MCF 10A (cell line): ENCODE data around the gene DAW1. TPM values are rescaled to one million over a fixed set of nuclear protein-coding genes. Genes with fewer than 3 reads are reported as not detected.

Source experiments
- Bru-seq: library from RNA; stranded (reverse); fragments of 400-500 nt; gene quantifications from one replicate; lab custom pipeline; 2021; lab: Mats Ljungman, UMichigan
- BruChase-seq, 2 experiments: library from RNA; stranded (reverse); fragments of 400-500 nt; gene quantifications; one replicate each; lab custom pipeline; 2021; lab: Mats Ljungman, UMichigan
- BruUV-seq: library from RNA; stranded (reverse); fragments of 400-500 nt; replicated peaks from 2 replicates; lab custom pipeline; 2021; lab: Mats Ljungman, UMichigan
- CTCF ChIA-PET: fragments of 300-600 bp; sonication (Branson Sonifier 250); formaldehyde crosslinking; extraction: SDS; loops from one replicate; lab custom pipeline; 2021; ENCODE audit warnings: antibody characterized with exemption, inconsistent platforms; lab: Yijun Ruan, JAX
- POLR2A ChIA-PET: fragments of 300-600, 350-650 bp; sonication (Branson Sonifier 250); formaldehyde crosslinking; extraction: SDS; loops from one replicate; lab custom pipeline; 2020; ENCODE audit warnings: antibody characterized with exemption, inconsistent platforms; lab: Yijun Ruan, JAX
- DNase-seq: peaks from one replicate; pipeline ENCODE4 v3.0.0-alpha.2; 2018; ENCODE audit not compliant: unreplicated experiment
- H3K27ac Mint-ChIP-seq: one replicate; pipeline ENCODE4 v1.8.0; 2022; ENCODE audit warnings: mild to moderate bottlenecking, low read depth, mixed read lengths; ENCODE audit not compliant: unreplicated experiment
- H3K27me3 Mint-ChIP-seq: one replicate; pipeline ENCODE4 v1.8.0; 2022; ENCODE audit warnings: mixed read lengths; ENCODE audit not compliant: insufficient read depth, unreplicated experiment
- H3K36me3 Mint-ChIP-seq: one replicate; pipeline ENCODE4 v1.8.0; 2022; ENCODE audit warnings: mild to moderate bottlenecking, moderate library complexity, mixed read lengths; ENCODE audit not compliant: insufficient read depth, unreplicated experiment
- H3K4me1 Mint-ChIP-seq: one replicate; pipeline ENCODE4 v1.8.0; 2022; ENCODE audit warnings: mixed read lengths; ENCODE audit not compliant: insufficient read depth, unreplicated experiment
- H3K4me3 Mint-ChIP-seq: one replicate; pipeline ENCODE4 v1.8.0; 2022; ENCODE audit warnings: mild to moderate bottlenecking, moderate library complexity, mixed read lengths; ENCODE audit not compliant: unreplicated experiment
- H3K9me3 Mint-ChIP-seq: one replicate; pipeline ENCODE4 v1.8.0; 2022; ENCODE audit warnings: mixed read lengths; ENCODE audit not compliant: unreplicated experiment
- intact Hi-C: fragments of 100-400 bp; cut with micrococcal nuclease; formaldehyde crosslinking; loops from 2 replicates; pipeline ENCODE4 v1.14.1; 2022
- long read RNA-seq: library from polyadenylated mRNA; stranded (forward); transcript quantifications from one replicate; pipeline ENCODE4 v2.0.0, GENCODE V29; 2022
- total RNA-seq: library from RNA; stranded (reverse); gene quantifications from 2 replicates; pipeline ENCODE4 v1.2.3, GENCODE V29; 2022
- TF ChIP-seq, protein P1 (sequence below): fragments of 200-600 bp; IDR thresholded peaks from one replicate; pipeline ENCODE4 v1.8.0; 2022; ENCODE audit warnings: antibody characterized with exemption, mild to moderate bottlenecking; ENCODE audit not compliant: unreplicated experiment

DAW1 gene, protein sequence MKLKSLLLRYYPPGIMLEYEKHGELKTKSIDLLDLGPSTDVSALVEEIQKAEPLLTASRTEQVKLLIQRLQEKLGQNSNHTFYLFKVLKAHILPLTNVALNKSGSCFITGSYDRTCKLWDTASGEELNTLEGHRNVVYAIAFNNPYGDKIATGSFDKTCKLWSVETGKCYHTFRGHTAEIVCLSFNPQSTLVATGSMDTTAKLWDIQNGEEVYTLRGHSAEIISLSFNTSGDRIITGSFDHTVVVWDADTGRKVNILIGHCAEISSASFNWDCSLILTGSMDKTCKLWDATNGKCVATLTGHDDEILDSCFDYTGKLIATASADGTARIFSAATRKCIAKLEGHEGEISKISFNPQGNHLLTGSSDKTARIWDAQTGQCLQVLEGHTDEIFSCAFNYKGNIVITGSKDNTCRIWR
- total RNA-seq: 0.64 and 1.1 TPM in 2 replicates
- percentile 30 among the genes with signal in this experiment for Bru-seq, nascent RNA
- percentile 21 among the genes with signal in this experiment for BruChase-seq, experiment 1, labeled RNA remaining after a 6-hour chase
- percentile 21 among the genes with signal in this experiment for BruChase-seq, experiment 2, labeled RNA remaining after a 2-hour chase
- long read RNA-seq, partial matches to known transcripts: 0 of 2 reads
- long read RNA-seq, other reads (novel, unspliced or antisense): 1 of 2 reads

DNA sequence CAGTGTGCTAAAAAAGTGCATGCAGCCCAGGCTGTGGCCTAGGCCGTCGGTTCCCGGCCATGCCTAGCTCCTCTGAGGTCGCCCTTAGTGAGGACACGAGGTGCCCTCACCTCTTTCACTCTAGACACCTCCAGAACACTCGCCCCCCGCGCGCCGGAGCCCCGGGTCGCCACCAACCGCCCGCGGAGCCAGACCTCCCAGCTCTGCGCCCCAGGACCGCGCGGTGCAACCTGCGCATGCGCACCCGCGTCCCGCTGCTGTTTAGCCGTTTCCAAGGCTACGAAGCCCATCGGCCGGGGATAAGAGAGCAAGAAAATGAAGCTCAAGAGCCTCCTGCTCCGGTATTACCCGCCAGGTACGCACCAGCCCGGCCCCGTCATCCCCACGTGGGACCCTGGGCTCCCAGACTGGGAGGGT, at the start of gene DAW1:
Gene DAW1 (plus strand): TSS at position 257 of the 417 bp plus-strand sequence. CDS start 59 bp downstream, at position 316.
- H3K27ac Mint-ChIP-seq: peak within 1 kb of the TSS; percentile 29
- DNase-seq: no peak

DNA sequence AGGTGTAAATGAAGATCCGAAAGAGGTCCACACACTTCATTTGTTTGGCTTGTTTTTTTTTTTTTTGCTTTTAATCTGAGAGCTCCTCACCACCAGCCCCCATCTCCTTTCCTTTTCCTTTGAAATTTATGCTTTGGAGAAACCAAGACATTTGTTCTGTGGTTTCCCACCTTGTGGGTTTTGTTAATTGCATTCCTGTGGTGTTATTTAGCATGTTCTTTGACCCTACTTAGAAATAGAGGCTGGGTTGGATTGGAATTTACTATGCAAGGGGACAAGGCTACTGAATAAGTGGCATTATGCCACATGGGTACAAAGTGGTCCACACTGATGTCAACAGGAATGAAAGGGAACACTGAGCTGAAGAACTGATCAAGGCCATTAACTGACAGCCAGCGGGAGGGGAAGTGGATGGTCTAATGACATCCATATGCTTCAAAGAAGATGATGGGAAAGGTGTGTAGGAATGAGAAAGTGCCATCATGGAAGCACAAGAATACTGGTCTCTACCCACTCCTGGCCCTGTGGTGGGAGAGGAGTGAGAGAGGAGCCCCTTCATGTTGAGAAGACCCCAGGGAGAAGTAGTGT, 48.9 kb upstream of the DAW1 start:
- BruUV-seq: no TSS peak
- TF ChIP-seq, protein P1, sequence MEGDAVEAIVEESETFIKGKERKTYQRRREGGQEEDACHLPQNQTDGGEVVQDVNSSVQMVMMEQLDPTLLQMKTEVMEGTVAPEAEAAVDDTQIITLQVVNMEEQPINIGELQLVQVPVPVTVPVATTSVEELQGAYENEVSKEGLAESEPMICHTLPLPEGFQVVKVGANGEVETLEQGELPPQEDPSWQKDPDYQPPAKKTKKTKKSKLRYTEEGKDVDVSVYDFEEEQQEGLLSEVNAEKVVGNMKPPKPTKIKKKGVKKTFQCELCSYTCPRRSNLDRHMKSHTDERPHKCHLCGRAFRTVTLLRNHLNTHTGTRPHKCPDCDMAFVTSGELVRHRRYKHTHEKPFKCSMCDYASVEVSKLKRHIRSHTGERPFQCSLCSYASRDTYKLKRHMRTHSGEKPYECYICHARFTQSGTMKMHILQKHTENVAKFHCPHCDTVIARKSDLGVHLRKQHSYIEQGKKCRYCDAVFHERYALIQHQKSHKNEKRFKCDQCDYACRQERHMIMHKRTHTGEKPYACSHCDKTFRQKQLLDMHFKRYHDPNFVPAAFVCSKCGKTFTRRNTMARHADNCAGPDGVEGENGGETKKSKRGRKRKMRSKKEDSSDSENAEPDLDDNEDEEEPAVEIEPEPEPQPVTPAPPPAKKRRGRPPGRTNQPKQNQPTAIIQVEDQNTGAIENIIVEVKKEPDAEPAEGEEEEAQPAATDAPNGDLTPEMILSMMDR: no peak
- CTCF ChIA-PET: interaction anchor here (0.6 to 1.6 kb wide), 3 partner anchors 41 to 165 kb away, joined by 3 to 6 read pairs (median 3); no protein-coding TSS in a partner anchor
- Mint-ChIP-seq H3K9me3 (peaks cover 14% of the 10 kb centered on the region), H3K27ac (no peak overlapping the region), H3K36me3 (peaks cover 4% of the 10 kb centered on the region), H3K4me3 (no peak overlapping the region), H3K4me1 (peaks cover 49% of the 10 kb centered on the region), H3K27me3 (no peaks in the 10 kb centered on the region)
- DNase-seq: no peak
- POLR2A ChIA-PET: interaction anchor here (0.9 kb wide), 1 partner anchor 40 kb away, joined by 5 read pairs; no protein-coding TSS in a partner anchor
- intact Hi-C loops: no loop called here

More for the DNA sequence above, at the start of gene DAW1:
- intact Hi-C loops: no loop called here
- no TSS peak for BruUV-seq
- TF ChIP-seq, protein P1: no peak
- H3K9me3 Mint-ChIP-seq: peaks cover 14% of the 10 kb centered on the region
- H3K4me1 Mint-ChIP-seq: peaks cover 8% of the 10 kb centered on the region
- H3K36me3 Mint-ChIP-seq: no peaks in the 10 kb centered on the region
- H3K4me3 Mint-ChIP-seq: no peak within 1 kb of the TSS
- H3K27me3 Mint-ChIP-seq: no peaks in the 10 kb centered on the region
- ChIA-PET POLR2A (interaction anchor here (1.4 kb wide), 1 partner anchor 9 kb away, joined by 6 read pairs; no protein-coding TSS in a partner anchor), CTCF (interaction anchor here (0.6 to 3.1 kb wide), 3 partner anchors 9 to 591 kb away, joined by 5 to 7 read pairs (median 6); no protein-coding TSS in a partner anchor)

DNA sequence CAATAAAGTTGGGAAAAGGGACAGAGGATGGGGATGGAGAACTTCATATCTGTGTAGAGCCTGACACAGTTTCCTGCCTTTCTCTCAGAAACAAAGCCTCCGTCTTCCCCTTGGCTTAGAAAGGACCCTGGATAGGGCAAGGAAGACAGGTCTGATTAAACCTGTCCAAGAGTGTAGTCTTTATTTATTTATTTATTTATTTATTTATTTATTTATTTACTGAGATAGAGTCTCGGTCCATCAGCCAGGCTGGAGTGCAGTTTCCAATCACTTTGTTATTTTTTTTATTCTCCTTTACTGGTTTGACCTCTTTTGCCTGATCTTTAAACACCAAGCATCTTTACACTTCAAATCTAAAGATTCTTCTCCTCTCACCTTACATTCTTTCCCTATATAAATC, 47.5 kb upstream of the DAW1 start:
- H3K9me3 Mint-ChIP-seq: peaks cover 14% of the 10 kb centered on the region
- TF ChIP-seq, protein P1: no peak
- ChIA-PET CTCF (no interaction called here), POLR2A (interaction anchor here (0.8 kb wide), 1 partner anchor 13 kb away, joined by 3 read pairs; no protein-coding TSS in a partner anchor)
- H3K4me3 Mint-ChIP-seq: no peak overlapping the region
- intact Hi-C loops: no loop called here
- H3K27ac Mint-ChIP-seq: no peak overlapping the region
- peaks cover 36% of the 10 kb centered on the region for H3K4me1 Mint-ChIP-seq
- no peaks in the 10 kb centered on the region for H3K27me3 Mint-ChIP-seq
- DNase-seq: no peak
- no TSS peak for BruUV-seq
- H3K36me3 Mint-ChIP-seq: no peaks in the 10 kb centered on the region
